Measurements from ENCODE around the gene COL18A1. TPM values are rescaled to one million over a fixed set of nuclear protein-coding genes. Genes with fewer than 3 reads are reported as not detected.

COL18A1 gene
- total and polyA plus RNA-seq, 7 donors, result 4.4 to 197 (median 39.7) TPM

DNA sequence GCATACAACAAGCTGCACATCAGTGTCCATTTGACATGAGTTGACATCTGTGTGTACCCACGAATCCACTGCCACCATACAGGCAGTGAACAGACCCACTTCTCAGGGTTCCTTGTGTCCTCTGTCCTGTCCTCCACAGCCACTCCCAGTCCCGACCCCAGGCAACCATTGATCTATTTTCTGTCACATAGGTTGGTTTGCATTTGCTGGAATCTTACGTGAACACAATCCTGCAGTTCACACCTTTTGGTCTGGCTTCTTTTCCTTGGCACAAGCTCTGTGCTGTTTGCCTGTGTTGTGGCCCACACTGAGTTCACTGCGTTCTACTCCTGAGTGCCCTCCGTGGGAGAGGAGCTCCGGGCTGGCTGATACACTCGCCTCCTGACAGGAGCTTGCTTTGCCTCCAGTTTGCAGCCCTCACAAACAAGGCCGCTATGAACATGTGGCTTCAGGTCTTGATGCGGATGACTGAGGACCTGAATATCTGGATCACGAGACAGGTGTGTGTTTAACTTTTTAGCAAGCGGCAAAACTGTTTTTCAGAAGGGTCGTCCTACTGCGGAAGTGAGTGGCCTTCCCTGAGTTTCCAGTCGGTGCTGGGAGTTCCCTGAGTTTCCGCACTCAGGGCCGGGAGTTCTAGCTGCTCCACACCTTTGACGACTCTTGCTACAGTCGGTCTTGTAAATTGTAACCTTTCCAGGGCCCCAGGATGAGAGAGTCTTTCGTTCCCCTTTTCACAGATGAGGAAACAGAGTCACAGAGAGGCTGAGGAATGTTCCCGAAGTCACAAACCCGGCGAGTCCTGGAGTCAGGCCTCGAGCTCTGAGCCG is 13.0 kb upstream of the COL18A1 start:
- no peak for DNase-seq
- Histone ChIP-seq H3K9me3 (no peaks in the 10 kb centered on the region), H3K36me3 (no peaks in the 10 kb centered on the region), H3K27ac (no peak overlapping the region), H3K4me3 (no peak overlapping the region), H3K4me1 (peaks cover 0 to 6% (median 5%) of the 10 kb centered on the region in 4 donors), H3K27me3 (no peaks in the 10 kb centered on the region)
- intact Hi-C loops (cut with DNase I), result no loop called here
- TF ChIP-seq, protein P1, sequence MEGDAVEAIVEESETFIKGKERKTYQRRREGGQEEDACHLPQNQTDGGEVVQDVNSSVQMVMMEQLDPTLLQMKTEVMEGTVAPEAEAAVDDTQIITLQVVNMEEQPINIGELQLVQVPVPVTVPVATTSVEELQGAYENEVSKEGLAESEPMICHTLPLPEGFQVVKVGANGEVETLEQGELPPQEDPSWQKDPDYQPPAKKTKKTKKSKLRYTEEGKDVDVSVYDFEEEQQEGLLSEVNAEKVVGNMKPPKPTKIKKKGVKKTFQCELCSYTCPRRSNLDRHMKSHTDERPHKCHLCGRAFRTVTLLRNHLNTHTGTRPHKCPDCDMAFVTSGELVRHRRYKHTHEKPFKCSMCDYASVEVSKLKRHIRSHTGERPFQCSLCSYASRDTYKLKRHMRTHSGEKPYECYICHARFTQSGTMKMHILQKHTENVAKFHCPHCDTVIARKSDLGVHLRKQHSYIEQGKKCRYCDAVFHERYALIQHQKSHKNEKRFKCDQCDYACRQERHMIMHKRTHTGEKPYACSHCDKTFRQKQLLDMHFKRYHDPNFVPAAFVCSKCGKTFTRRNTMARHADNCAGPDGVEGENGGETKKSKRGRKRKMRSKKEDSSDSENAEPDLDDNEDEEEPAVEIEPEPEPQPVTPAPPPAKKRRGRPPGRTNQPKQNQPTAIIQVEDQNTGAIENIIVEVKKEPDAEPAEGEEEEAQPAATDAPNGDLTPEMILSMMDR (IDR thresholded peaks at IDR 0.05), result no peak
- TF ChIP-seq POLR2AphosphoS5 (IDR thresholded peaks at IDR 0.05) (no peak), EP300 (IDR thresholded peaks at IDR 0.05) (no peak), POLR2A (IDR thresholded peaks at IDR 0.05) (no peak)
- WGBS, 2 donors, result 82 to 85% methylated on average over 24 of the region's 24 CpGs

DNA sequence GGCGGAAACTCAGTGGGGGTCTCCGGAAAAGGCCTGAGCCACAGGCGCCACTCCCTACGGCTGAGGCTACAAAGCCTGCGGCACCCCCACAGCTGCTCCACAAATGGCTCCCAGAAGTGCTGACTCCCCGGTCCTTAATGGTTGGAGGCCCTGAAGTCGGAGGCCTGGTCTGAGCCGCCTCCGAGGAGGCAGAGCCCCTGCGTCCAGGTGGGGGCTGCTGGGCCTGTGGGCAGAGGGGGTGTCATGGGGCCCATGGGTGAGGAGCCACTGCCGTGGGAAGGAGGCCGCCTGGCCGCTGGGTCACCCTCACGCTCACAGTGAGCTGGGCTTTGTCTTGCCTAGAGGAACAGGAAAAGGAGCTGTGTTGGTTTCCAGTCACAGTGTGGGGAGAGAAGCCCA is 12.4 kb upstream of the COL18A1 start:
- peak; percentile 52 for DNase-seq
- intact Hi-C loops (cut with DNase I), result no loop called here
- WGBS, 2 donors, result 88 to 90% methylated on average over 14 of the region's 14 CpGs
- H3K9me3 ChIP-seq, result no peaks in the 10 kb centered on the region
- H3K4me1 ChIP-seq, result peaks cover 0 to under 1% (median 0%) of the 10 kb centered on the region in 4 donors
- no peak for TF ChIP-seq EP300 (IDR thresholded peaks at IDR 0.05)
- TF ChIP-seq, protein P1 (IDR thresholded peaks at IDR 0.05), result no peak
- TF ChIP-seq POLR2A (IDR thresholded peaks at IDR 0.05), result no peak
- no peak for TF ChIP-seq POLR2AphosphoS5 (IDR thresholded peaks at IDR 0.05)
- H3K27ac ChIP-seq, result no peak overlapping the region
- no peaks in the 10 kb centered on the region for H3K27me3 ChIP-seq
- H3K4me3 ChIP-seq, result no peak overlapping the region
- H3K36me3 ChIP-seq, result no peaks in the 10 kb centered on the region

DNA sequence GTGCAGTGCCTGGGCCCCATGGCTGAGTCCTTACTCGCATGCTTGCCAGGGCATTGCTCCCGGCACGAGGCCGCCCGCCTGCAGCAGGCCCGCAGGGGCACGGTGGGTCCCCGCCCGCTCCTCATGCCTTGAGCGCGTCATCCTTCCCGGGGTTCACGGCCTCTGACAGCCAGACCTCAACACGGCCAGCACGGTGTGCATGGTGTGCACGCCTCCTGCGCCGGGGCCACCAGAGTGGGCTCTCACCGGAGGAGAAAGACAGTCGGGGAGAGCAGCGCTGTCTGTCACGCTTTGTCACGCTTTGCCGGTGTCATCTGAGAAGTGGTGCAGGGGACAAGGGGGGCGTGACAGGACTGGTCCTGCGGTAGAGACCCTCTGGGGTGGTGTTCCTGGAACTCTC is 11.9 kb upstream of the COL18A1 start:
- no peak overlapping the region for H3K27ac ChIP-seq
- peak; percentile 54 for DNase-seq
- intact Hi-C loops (cut with DNase I), result no loop called here
- H3K9me3 ChIP-seq, result no peaks in the 10 kb centered on the region
- no peaks in the 10 kb centered on the region for H3K36me3 ChIP-seq
- no peaks in the 10 kb centered on the region for H3K27me3 ChIP-seq
- H3K4me1 ChIP-seq, result no peaks in the 10 kb centered on the region
- 87 to 89% methylated on average over 26 of the region's 26 CpGs for WGBS, 2 donors
- no peak overlapping the region for H3K4me3 ChIP-seq
- TF ChIP-seq, protein P1 (IDR thresholded peaks at IDR 0.05), result no peak
- TF ChIP-seq POLR2AphosphoS5 (IDR thresholded peaks at IDR 0.05) (no peak), POLR2A (IDR thresholded peaks at IDR 0.05) (no peak), EP300 (IDR thresholded peaks at IDR 0.05) (no peak)

DNA sequence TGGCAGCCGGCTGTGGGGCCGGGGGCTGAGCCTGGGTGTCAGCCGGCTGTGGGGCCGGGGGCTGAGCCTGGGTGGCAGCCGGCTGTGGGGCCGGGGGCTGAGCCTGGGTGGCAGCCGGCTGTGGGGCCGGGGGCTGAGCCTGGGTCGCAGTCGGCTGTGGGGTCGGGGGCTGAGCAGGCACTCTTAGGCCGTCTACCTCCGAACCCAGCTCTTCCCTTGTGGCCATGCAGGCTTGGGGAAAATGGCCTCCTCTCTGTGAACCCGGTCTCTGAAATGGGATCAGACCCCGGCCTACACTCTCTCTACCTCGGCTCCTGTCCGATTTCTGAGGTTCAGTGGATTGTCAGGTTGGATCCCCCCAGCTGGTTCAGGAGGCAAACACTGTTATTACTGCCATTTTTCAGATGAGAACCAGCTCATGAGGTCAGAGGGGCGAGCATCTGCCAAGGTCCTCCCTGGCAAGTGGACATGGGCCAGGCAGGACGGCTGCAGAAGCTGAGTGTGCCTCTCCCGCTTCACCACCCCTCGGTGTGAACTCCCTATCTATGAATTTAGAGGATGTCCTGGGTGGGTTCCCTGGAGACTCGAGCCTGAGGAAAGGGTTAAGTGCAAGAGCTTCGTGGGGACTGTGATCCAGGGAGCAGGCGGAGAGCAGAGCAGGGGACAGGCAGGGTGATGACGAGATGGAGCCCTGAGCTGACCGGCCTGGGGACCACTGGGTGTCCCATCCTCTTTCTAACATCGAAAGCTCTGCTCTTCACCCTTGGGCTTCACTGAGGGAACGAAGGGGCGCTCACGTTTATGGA is 10.9 kb upstream of the COL18A1 start:
- Histone ChIP-seq H3K36me3 (no peaks in the 10 kb centered on the region), H3K27ac (no peak overlapping the region), H3K9me3 (no peaks in the 10 kb centered on the region), H3K4me3 (no peak overlapping the region), H3K4me1 (no peaks in the 10 kb centered on the region), H3K27me3 (no peaks in the 10 kb centered on the region)
- TF ChIP-seq POLR2AphosphoS5 (IDR thresholded peaks at IDR 0.05) (no peak), EP300 (IDR thresholded peaks at IDR 0.05) (no peak), POLR2A (IDR thresholded peaks at IDR 0.05) (no peak)
- TF ChIP-seq, protein P1 (IDR thresholded peaks at IDR 0.05), result no peak
- DNase-seq, result peak; percentile 57
- WGBS, 2 donors, result 80 to 85% methylated on average over 30 of the region's 30 CpGs
- intact Hi-C loops (cut with DNase I), result no loop called here

All from sigmoid colon (tissue), 7 donors.